Measurements from ENCODE around the gene XPNPEP2. TPM values are rescaled to one million over a fixed set of nuclear protein-coding genes. Genes with fewer than 3 reads are reported as not detected.

The XPNPEP2 gene
- total and polyA plus RNA-seq, 2 experiments from 2014 or later, result 0.65 to 0.74 TPM

DNA sequence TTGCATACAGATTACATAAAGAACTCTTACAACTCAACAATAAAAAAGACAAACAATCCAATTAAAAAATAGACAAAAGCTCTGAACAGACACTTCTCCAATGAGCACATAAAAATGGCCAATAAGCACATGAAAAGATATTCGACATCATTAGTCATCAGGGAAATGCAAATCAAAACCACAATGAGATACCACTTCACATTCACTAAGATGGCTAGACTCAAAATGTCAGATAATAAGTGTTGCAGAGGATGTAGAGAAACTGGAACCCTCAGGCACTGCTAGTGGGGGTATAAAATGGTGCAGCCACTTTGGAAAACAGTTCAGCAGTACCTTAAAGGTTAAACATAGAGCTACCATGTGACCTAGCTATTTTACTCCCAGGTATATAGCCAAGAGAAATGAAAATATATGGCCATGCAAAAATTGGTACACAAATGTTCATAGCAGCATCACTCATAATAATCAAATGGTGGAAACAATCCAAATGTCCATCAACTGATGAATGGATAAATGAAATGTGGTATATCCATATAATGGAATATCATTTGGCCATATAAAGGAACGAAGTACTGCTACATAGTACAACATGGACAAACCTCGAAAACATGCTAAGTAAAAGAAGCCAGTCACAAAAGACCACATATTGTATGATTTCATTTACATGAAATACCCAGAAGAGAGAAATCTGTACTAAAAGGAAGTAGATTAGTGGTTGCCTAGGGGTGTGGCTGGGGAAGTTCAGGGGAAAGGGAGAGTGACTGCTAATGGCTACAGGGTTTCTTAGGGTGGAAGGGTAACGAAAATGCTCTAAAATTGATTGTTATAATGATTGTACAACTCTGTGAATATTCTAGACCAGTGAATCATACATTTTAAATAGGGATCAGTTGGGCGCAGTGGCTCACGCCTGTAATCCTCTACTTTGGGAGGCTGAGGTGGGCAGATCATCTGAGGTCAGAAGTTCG lies 70.3 kb downstream of the XPNPEP2 start:
- 84 to 98% methylated on average over 6 to 7 of the region's 7 CpGs for WGBS, 2 experiments (ENCODE audit: low coverage in 1 of 2, low lambda C conversion rate in 2 of 2, missing lambda C conversion rate in 2 of 2)
- peak; percentile 21 for DNase-seq

DNA sequence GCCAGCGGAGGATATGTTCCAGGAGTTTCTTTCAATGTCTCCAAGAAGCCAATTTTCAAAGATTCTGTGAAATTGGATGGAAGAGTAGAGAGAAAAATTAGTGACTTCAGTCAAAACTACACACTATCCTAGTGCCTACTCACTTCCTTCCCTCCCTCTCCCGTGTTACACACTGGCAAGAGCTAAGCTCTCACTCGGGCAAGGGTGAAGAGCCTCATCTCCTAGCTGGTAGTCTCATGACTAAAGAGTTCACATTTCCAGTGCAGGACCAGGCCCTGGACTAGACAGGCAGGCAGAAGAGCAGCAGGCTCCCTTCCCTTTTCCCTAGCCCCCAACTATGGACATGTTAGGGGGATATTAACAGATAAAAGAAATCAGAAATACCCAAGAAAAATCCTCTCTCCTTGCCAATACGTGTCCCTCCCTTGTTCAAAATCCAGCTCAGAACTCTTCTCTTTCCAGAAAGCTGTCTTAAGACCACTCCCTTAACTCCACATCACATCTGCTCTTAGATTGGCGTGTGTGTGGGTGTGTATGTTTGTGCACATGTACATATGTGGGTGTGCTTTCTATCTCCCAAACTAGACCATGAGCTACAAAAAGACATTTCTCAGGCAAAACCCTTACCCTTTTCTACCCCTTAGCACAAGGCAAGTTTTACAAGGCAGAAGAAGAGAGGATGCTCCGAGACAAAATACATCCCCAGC lies 75.0 kb downstream of the XPNPEP2 start:
- Histone ChIP-seq H3K9me2 (ENCODE audit: insufficient read depth) (no peaks in the 10 kb centered on the region), H3K4me1 (ENCODE audit: insufficient read depth) (0 out of 2 replicates have a peak, but pooled peaks cover 5% of the 10 kb centered on the region), H3K9ac (no peak overlapping the region), H4K20me1 (ENCODE audit: insufficient read depth) (no peaks in the 10 kb centered on the region), H3K4me3 (no peak overlapping the region), H2AFZ (no peak overlapping the region), H3K9me3 (ENCODE audit: low read depth) (no peaks in the 10 kb centered on the region), H3K79me2 (ENCODE audit: insufficient read depth) (no peaks in the 10 kb centered on the region), H3K4me2 (ENCODE audit: unreplicated experiment) (no peak overlapping the region), H3K27ac (no peak overlapping the region), H3F3A (ENCODE audit: insufficient read depth) (peaks cover 2% of the 10 kb centered on the region), H3K36me3 (ENCODE audit: low read depth) (no peaks in the 10 kb centered on the region), H3K27me3 (replicated peaks; ENCODE audit: insufficient read depth) (no peaks in the 10 kb centered on the region)
- TF ChIP-seq EZH2 (IDR thresholded peaks at IDR 0.05; ENCODE audit: insufficient read depth, poor library complexity, severe bottlenecking) (no peak), EZH2phosphoT487 (IDR thresholded peaks at IDR 0.05; ENCODE audit: insufficient read depth, low read depth) (no peak)
- no peak for DNase-seq
- in situ Hi-C loops (cut with MboI), result no loop called here
- WGBS, 2 experiments (ENCODE audit: low coverage in 1 of 2, low lambda C conversion rate in 2 of 2, missing lambda C conversion rate in 2 of 2), result 44 to 63% methylated on average over 5 to 6 of the region's 6 CpGs

More for the DNA sequence above, 70.3 kb downstream of the XPNPEP2 start:
- Histone ChIP-seq H3K27ac (peak overlapping the region; percentile 45; the same call in 1 of the 2 replicates), H4K20me1 (ENCODE audit: insufficient read depth) (no peaks in the 10 kb centered on the region), H3F3A (ENCODE audit: insufficient read depth) (peaks cover 12% of the 10 kb centered on the region), H3K9me2 (ENCODE audit: insufficient read depth) (no peaks in the 10 kb centered on the region), H3K79me2 (ENCODE audit: insufficient read depth) (no peaks in the 10 kb centered on the region), H3K4me2 (ENCODE audit: unreplicated experiment) (no peak overlapping the region), H3K4me1 (ENCODE audit: insufficient read depth) (peaks cover 17% of the 10 kb centered on the region), H2AFZ (no peak overlapping the region), H3K27me3 (replicated peaks; ENCODE audit: insufficient read depth) (no peaks in the 10 kb centered on the region), H3K36me3 (ENCODE audit: low read depth) (no peaks in the 10 kb centered on the region), H3K4me3 (no peak overlapping the region), H3K9ac (no peak overlapping the region), H3K9me3 (ENCODE audit: low read depth) (no peaks in the 10 kb centered on the region)
- in situ Hi-C loops (cut with MboI), result no loop called here
- no peak for TF ChIP-seq EZH2 (IDR thresholded peaks at IDR 0.05; ENCODE audit: insufficient read depth, poor library complexity, severe bottlenecking)
- TF ChIP-seq EZH2phosphoT487 (IDR thresholded peaks at IDR 0.05; ENCODE audit: insufficient read depth, low read depth), result no peak

DNA sequence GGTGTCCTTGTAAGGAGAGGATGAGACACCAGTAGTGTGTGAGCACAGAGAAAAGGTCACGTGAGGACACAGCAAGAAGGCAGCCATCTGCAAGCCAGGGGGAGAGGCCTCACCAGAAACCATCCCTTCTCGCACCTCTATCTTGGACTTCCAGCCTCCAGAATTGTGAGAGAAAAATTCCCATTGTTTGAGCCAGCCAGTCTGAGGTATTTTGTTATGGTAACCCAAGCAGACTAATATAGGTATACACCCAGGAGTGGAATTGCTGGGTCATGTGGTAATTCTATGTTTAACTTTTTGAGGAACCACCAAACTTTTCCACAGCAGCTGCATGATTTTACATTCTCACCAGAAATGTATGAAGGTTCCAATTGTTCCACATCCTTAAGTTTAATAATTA lies 79.3 kb downstream of the XPNPEP2 start:
- Histone ChIP-seq H3K79me2 (ENCODE audit: insufficient read depth) (no peaks in the 10 kb centered on the region), H3K27me3 (replicated peaks; ENCODE audit: insufficient read depth) (no peaks in the 10 kb centered on the region), H3K4me2 (ENCODE audit: unreplicated experiment) (no peak overlapping the region), H3F3A (ENCODE audit: insufficient read depth) (no peaks in the 10 kb centered on the region), H3K9me3 (ENCODE audit: low read depth) (no peaks in the 10 kb centered on the region), H3K9me2 (ENCODE audit: insufficient read depth) (no peaks in the 10 kb centered on the region), H3K9ac (no peak overlapping the region), H3K4me1 (ENCODE audit: insufficient read depth) (no peaks in the 10 kb centered on the region), H3K36me3 (ENCODE audit: low read depth) (no peaks in the 10 kb centered on the region), H3K27ac (no peak overlapping the region), H3K4me3 (no peak overlapping the region), H2AFZ (no peak overlapping the region), H4K20me1 (ENCODE audit: insufficient read depth) (no peaks in the 10 kb centered on the region)
- WGBS, 2 experiments (ENCODE audit: low coverage in 1 of 2, low lambda C conversion rate in 2 of 2, missing lambda C conversion rate in 2 of 2), result 100% methylated on average over 2 of the region's 2 CpGs
- TF ChIP-seq EZH2 (IDR thresholded peaks at IDR 0.05; ENCODE audit: insufficient read depth, poor library complexity, severe bottlenecking) (no peak), EZH2phosphoT487 (IDR thresholded peaks at IDR 0.05; ENCODE audit: insufficient read depth, low read depth) (no peak)
- in situ Hi-C loops (cut with MboI), result no loop called here
- DNase-seq, result peak; percentile 12

Small RNAs within 50 kb of the gene (small RNA-seq; reads per million reads assigned to genes)
- not detected for gene RF00017 (ENCODE audit: low read depth, low replicate concordance)

Other genes with a start within 250 kb of the XPNPEP2 start
- gene SMARCA1, start 215.5 kb upstream of the XPNPEP2 start, total RNA-seq (2014; rRNA removed; shearing (Covaris generic)), result 36.9 and 40.7 TPM in 2 replicates
- gene SMARCA1, start 215.5 kb upstream of the XPNPEP2 start, polyA plus RNA-seq (2016; fragmentation: Nextera tagmentation; extraction: Ambion mirVana), result 36.3 and 38.5 TPM in 2 replicates
- gene OCRL, start 198.7 kb upstream of the XPNPEP2 start, total RNA-seq (2014; rRNA removed; shearing (Covaris generic)), result 13.0 and 17.2 TPM in 2 replicates
- 10.5 and 10.6 TPM in 2 replicates for gene OCRL, start 198.7 kb upstream of the XPNPEP2 start, polyA plus RNA-seq (2016; fragmentation: Nextera tagmentation; extraction: Ambion mirVana)
- 0.43 and 1.1 TPM in 2 replicates for gene APLN, start 84.0 kb upstream of the XPNPEP2 start, total RNA-seq (2014; rRNA removed; shearing (Covaris generic))
- 0.80 and 1.1 TPM in 2 replicates for gene APLN, start 84.0 kb upstream of the XPNPEP2 start, polyA plus RNA-seq (2016; fragmentation: Nextera tagmentation; extraction: Ambion mirVana)
- not detected in 2 replicates for gene SASH3, start 41.0 kb downstream of the XPNPEP2 start, total RNA-seq (2014; rRNA removed; shearing (Covaris generic))
- gene SASH3, start 41.0 kb downstream of the XPNPEP2 start, polyA plus RNA-seq (2016; fragmentation: Nextera tagmentation; extraction: Ambion mirVana), result 0.06 and 0.27 TPM in 2 replicates
- 27.5 and 33.5 TPM in 2 replicates for gene ZDHHC9, start 104.9 kb downstream of the XPNPEP2 start, total RNA-seq (2014; rRNA removed; shearing (Covaris generic))
- gene ZDHHC9, start 104.9 kb downstream of the XPNPEP2 start, polyA plus RNA-seq (2016; fragmentation: Nextera tagmentation; extraction: Ambion mirVana), result 53.3 and 54.4 TPM in 2 replicates
- 15.9 and 17.7 TPM in 2 replicates for gene UTP14A, start 167.2 kb downstream of the XPNPEP2 start, total RNA-seq (2014; rRNA removed; shearing (Covaris generic))
- 13.3 and 13.8 TPM in 2 replicates for gene UTP14A, start 167.2 kb downstream of the XPNPEP2 start, polyA plus RNA-seq (2016; fragmentation: Nextera tagmentation; extraction: Ambion mirVana)
- 0.38 and 1.7 TPM in 2 replicates for gene BCORL1, start 243.7 kb downstream of the XPNPEP2 start, total RNA-seq (2014; rRNA removed; shearing (Covaris generic))
- gene BCORL1, start 243.7 kb downstream of the XPNPEP2 start, polyA plus RNA-seq (2016; fragmentation: Nextera tagmentation; extraction: Ambion mirVana), result 4.4 and 6.0 TPM in 2 replicates